ENCODE results near the gene BDKRB1.

The BDKRB1 gene

DNA sequence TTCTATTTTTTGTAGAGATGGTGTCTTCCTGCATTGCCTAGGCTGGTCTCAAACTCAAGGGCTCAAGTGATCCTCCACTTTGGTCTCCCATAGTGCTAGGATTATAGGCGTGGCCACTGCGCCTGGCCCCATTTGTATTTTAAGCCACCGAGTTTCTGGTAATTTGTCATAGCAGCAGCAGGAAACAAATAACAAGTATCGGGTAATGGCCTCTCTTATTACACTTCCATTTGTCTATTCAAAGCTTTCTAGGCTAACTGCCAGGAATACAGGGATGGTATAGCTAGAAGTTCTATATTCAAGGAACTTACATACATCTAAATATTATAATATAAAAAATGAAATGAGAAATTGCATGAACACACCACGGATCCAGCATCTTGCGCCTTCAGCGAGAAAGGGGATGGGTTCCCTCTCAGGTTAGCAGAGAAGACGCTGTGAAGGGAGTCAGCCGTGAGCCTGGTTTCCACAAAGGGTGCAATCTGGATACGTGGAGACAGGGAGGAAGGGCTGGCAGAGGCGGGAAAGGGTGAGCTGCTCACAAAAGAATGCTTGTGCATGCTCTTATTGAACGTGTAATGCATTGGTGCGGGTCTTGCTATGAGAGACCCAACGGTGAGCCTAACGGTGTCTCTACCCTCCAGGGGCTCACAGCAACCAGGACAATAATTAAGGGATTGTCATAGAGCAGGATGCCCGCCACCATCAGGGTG is 9.5 kb downstream of the BDKRB1 start:
- H3K79me2 ChIP-seq (ENCODE audit: low read length): no peaks in the 10 kb centered on the region
- H4K20me1 ChIP-seq (ENCODE audit: insufficient read depth, low read length): no peaks in the 10 kb centered on the region
- H3K27ac ChIP-seq (ENCODE audit: low read length): no peak overlapping the region
- peaks cover 14% of the 10 kb centered on the region; the same call in 1 of the 2 replicates for H3K27me3 ChIP-seq (ENCODE audit: low read depth, low read length)
- H3K4me3 ChIP-seq (ENCODE audit: low read length): no peak overlapping the region
- H3K36me3 ChIP-seq (replicated peaks; ENCODE audit: low read depth, low read length): no peaks in the 10 kb centered on the region
- TF ChIP-seq EZH2phosphoT487 (IDR thresholded peaks at IDR 0.05; ENCODE audit: low read depth) (no peak), CTCF (IDR thresholded peaks at IDR 0.05; ENCODE audit: low read depth, low read length) (no peak)
- no peaks in the 10 kb centered on the region for H3K9me3 ChIP-seq (ENCODE audit: insufficient read depth, low read length)
- no peak overlapping the region for H3K4me2 ChIP-seq (ENCODE audit: low read length)
- no peak overlapping the region for H3K9ac ChIP-seq (ENCODE audit: low read length)
- no peak overlapping the region for H2AFZ ChIP-seq (ENCODE audit: low read depth, low read length)
- no peaks in the 10 kb centered on the region for H3K4me1 ChIP-seq (ENCODE audit: low read length)

DNA sequence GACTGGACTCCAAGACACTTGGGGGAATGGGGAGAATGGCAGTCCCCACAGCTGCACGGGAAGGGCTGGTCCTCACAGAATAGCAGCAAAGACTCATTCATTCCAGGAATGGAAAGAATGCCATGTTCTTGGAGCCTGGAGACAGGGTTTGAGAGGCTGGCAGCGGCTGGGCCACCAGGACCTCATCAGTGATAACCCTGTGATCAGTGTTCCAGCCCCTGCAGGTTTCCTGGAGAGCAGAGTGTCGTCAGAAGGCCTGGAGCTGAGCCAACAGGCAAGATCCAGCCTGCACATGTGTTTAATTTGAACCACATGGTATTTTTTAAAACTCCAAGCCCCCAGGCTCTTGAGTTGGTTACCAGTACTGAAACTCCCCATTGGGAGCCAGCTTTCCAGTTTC is 11.3 kb downstream of the BDKRB1 start:
- Histone ChIP-seq H3K4me2 (ENCODE audit: low read length) (no peak overlapping the region), H4K20me1 (ENCODE audit: insufficient read depth, low read length) (no peaks in the 10 kb centered on the region), H3K27ac (ENCODE audit: low read length) (no peak overlapping the region), H3K36me3 (replicated peaks; ENCODE audit: low read depth, low read length) (no peaks in the 10 kb centered on the region), H3K4me3 (ENCODE audit: low read length) (no peak overlapping the region), H3K27me3 (ENCODE audit: low read depth, low read length) (no peaks in the 10 kb centered on the region), H3K9me3 (ENCODE audit: insufficient read depth, low read length) (no peaks in the 10 kb centered on the region), H3K4me1 (ENCODE audit: low read length) (no peaks in the 10 kb centered on the region), H3K9ac (ENCODE audit: low read length) (no peak overlapping the region), H3K79me2 (ENCODE audit: low read length) (no peaks in the 10 kb centered on the region), H2AFZ (ENCODE audit: low read depth, low read length) (no peak overlapping the region)
- no peak for TF ChIP-seq EZH2phosphoT487 (IDR thresholded peaks at IDR 0.05; ENCODE audit: low read depth)
- no peak for TF ChIP-seq CTCF (IDR thresholded peaks at IDR 0.05; ENCODE audit: low read depth, low read length)

- Histone ChIP-seq H3K27ac (ENCODE audit: low read length) (no peak overlapping the region), H3K79me2 (ENCODE audit: low read length) (no peaks in the 10 kb centered on the region), H2AFZ (ENCODE audit: low read depth, low read length) (no peak overlapping the region), H3K4me2 (ENCODE audit: low read length) (no peak overlapping the region), H3K9ac (ENCODE audit: low read length) (no peak overlapping the region), H3K36me3 (replicated peaks; ENCODE audit: low read depth, low read length) (no peaks in the 10 kb centered on the region), H4K20me1 (ENCODE audit: insufficient read depth, low read length) (no peaks in the 10 kb centered on the region), H3K4me3 (ENCODE audit: low read length) (no peak overlapping the region), H3K9me3 (ENCODE audit: insufficient read depth, low read length) (no peaks in the 10 kb centered on the region), H3K27me3 (ENCODE audit: low read depth, low read length) (no peaks in the 10 kb centered on the region), H3K4me1 (ENCODE audit: low read length) (no peaks in the 10 kb centered on the region)
- TF ChIP-seq EZH2phosphoT487 (IDR thresholded peaks at IDR 0.05; ENCODE audit: low read depth) (no peak), CTCF (IDR thresholded peaks at IDR 0.05; ENCODE audit: low read depth, low read length) (no peak)
Measured at GRCh38 chr14:96267916-96268315, 11.9 kb downstream of the BDKRB1 start.

DNA sequence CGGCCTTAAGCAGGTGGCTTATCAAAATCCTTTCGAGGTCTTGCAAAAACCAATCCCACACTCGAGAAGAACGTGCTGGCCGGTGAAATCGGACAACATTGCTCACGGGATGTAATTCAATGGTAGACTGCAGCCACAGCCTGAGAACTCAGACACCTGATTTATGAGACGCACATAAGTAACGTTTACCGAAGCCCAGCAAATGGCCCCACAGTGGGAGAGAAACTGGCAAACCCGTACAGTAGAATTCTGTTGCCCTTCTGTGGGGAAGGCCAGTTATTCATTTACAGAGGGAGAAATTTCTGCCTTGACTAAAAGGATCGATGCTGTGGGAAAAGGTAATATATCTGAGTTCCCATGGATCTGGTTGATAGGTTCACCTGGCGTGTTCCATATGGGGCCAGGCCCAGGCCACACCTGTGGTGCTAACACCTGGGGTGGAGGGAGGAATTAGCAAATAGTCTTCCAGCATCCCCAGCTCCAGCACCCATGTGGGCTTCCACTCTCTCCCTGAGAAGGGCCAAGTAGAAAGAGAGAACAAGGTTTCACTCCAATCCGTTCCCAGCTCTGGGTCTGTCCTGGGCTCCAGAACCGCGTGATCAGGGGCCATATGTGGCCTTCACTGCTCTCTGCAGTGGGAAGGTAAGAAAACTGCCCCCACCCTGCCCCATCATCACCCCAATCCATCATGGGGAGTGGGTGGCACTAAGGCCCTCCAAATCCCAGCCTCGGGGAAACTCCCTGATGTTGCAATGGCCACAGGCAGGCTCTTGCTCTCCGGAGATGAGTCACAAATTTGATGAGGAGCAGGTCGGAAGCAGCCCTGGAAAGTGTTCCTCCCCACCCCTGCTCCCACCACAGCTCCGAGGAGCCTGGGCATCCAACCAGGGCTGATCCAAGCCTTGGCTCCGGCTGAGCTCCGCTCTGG is 12.7 kb downstream of the BDKRB1 start:
- Histone ChIP-seq H3K79me2 (ENCODE audit: low read length) (no peaks in the 10 kb centered on the region), H3K27ac (ENCODE audit: low read length) (no peak overlapping the region), H3K36me3 (replicated peaks; ENCODE audit: low read depth, low read length) (no peaks in the 10 kb centered on the region), H4K20me1 (ENCODE audit: insufficient read depth, low read length) (no peaks in the 10 kb centered on the region), H3K4me2 (ENCODE audit: low read length) (no peak overlapping the region), H3K9ac (ENCODE audit: low read length) (no peak overlapping the region), H3K27me3 (ENCODE audit: low read depth, low read length) (no peaks in the 10 kb centered on the region), H2AFZ (ENCODE audit: low read depth, low read length) (no peak overlapping the region), H3K4me3 (ENCODE audit: low read length) (no peak overlapping the region), H3K4me1 (ENCODE audit: low read length) (no peaks in the 10 kb centered on the region), H3K9me3 (ENCODE audit: insufficient read depth, low read length) (no peaks in the 10 kb centered on the region)
- TF ChIP-seq CTCF (IDR thresholded peaks at IDR 0.05; ENCODE audit: low read depth, low read length) (no peak), EZH2phosphoT487 (IDR thresholded peaks at IDR 0.05; ENCODE audit: low read depth) (no peak)

Measured in OCI-LY3 (cell line).